ENCODE results near the gene RER1.
A peak's percentile ranks its signal among the peaks of the same experiment; 100 is the strongest.

Gene RER1

GRCh38 chr1:2377751-2378440, 13.7 kb upstream of the RER1 start:
- no peak for TF ChIP-seq CTCF (conservative IDR thresholded peaks at IDR 0.05; ENCODE audit: low read length)
- H3K4me3 ChIP-seq (ENCODE audit: low read length), result no peak overlapping the region
- DNase-seq (ENCODE audit: low read depth), result no peak

DNA sequence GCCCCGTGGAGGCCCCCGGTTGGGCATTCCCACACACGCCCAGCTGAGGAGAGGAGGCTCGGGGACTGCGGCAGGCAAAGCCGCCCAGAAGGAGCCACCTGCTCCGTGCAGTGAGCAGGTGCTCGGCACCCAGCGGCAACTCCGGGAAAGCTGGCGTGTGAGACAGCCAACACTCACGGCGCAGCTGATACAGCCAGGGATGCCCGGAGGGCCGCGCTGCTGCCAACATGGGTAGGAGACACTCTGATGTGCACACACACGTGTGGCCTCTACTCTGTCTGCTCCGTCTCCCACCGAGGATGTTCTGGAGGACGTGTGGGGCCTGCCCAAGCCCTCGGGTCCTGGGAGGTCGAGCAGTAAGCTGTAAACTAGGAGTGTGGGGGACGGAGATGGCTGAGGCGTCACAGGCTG, 13.2 kb upstream of the RER1 start:
- H3K4me3 ChIP-seq (ENCODE audit: low read length), result no peak overlapping the region
- TF ChIP-seq CTCF (conservative IDR thresholded peaks at IDR 0.05; ENCODE audit: low read length), result no peak
- no peak for DNase-seq (ENCODE audit: low read depth)

DNA sequence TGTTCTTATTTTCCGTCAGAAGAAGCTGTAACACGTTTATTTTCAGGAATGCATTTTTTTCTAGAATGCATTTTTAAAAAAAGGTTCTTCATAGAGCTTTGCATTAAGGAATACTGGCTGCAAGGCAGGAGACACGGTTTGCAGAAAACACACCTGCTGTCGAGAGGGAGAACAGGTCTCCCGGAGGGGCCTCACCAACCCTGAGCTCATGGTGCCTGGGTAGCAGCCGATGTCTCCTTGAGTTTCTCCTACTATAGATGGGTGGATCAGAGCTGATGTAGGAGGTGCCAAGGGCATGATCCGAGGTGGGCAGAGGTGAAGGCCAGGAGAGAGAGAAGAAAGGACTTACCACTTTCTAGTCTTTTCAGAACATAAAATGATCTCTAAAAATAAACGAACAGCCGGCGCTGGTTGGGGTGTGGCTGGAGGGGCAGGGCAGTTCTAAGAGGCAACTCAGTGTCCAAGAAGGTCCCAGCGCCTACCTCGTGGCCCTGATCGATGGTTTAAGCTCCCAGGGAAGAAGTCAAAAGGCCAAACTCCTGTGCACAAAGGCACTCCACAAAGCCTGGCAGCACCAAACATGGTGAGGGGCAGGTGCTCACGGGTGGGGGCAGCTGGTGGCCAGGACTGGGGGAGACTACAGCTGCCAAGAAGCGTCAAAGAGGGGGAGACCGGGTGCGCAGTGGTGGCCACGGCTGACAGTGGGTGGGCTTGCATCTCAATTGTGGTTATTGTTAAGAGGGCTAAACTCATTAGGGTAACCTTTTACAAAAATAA, 12.5 kb upstream of the RER1 start:
- H3K4me3 ChIP-seq (ENCODE audit: low read length), result no peak overlapping the region
- TF ChIP-seq CTCF (conservative IDR thresholded peaks at IDR 0.05; ENCODE audit: low read length), result no peak
- no peak for DNase-seq (ENCODE audit: low read depth)

DNA sequence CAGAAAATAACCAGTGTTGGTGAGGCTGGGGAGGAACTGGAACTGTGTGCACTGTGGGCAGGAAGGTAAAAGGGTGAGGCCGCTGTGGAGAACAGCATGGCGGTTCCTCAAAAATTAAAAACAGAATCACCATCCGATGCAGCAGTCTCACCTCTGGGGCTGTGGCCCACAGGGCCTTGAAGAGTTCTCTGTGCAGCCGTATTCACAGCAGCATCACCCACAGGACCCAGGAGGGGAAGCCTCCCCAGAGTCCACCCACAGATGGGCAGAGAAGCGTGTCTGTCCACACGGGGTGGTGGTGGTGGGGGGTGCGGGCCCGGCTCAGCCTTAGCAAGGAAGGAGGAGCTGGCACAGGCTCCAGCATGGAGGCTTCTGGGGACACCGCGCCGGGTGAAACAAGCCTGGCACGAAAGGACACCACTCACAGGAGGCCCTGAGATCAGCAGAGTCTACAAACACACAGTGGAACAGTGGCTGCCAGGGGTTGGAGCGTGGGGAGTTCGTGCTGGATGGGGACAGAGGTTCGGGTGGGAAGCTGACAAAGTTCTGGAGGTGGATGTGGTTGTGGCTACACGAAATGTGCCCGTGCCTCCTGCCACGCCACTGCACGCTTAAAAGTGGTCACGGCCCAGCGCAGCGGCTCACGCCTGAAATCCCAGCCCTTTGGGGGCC, 11.8 kb upstream of the RER1 start:
- no peak for TF ChIP-seq CTCF (conservative IDR thresholded peaks at IDR 0.05; ENCODE audit: low read length)
- no peak overlapping the region for H3K4me3 ChIP-seq (ENCODE audit: low read length)
- no peak for DNase-seq (ENCODE audit: low read depth)

DNA sequence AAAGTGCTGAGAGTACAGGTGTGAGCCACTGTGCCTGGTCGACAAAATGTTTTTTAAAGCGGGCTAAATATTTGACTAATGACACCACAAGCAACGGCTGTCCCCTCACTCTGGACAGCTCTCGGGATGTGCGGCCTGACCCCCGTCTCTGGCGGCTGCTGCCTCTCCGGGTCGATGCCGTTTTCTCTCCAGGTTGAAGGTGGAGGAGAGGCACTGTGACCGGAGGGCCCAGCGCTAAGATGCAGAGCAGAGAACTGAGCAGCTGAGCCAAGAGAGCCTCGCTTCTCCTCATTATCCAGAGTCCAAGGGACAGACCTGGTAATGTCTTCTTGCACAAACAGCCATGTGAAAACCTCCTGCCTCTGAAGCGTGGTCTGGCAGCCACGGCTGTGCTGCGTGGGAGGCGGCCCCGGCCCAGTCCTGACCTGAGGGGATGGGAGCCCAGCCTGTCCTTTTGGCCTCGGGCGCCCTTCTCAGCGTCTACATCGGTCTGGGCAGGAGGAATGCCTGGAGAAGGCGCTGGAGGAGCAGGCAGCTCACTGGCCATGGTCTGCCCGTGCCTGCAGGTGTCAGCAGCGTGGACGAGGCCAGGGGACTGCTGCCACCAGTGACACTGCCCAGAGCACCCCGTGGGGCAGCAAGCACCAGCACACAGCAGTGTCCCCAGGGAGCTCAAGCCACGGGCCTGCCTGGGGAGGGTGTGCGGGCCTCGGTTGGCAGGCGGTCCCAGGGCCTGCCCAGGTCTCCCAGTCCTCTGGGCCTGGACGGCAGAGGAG, 10.6 kb upstream of the RER1 start:
- TF ChIP-seq CTCF (conservative IDR thresholded peaks at IDR 0.05; ENCODE audit: low read length), result no peak
- no peak overlapping the region for H3K4me3 ChIP-seq (ENCODE audit: low read length)
- no peak for DNase-seq (ENCODE audit: low read depth)

DNA sequence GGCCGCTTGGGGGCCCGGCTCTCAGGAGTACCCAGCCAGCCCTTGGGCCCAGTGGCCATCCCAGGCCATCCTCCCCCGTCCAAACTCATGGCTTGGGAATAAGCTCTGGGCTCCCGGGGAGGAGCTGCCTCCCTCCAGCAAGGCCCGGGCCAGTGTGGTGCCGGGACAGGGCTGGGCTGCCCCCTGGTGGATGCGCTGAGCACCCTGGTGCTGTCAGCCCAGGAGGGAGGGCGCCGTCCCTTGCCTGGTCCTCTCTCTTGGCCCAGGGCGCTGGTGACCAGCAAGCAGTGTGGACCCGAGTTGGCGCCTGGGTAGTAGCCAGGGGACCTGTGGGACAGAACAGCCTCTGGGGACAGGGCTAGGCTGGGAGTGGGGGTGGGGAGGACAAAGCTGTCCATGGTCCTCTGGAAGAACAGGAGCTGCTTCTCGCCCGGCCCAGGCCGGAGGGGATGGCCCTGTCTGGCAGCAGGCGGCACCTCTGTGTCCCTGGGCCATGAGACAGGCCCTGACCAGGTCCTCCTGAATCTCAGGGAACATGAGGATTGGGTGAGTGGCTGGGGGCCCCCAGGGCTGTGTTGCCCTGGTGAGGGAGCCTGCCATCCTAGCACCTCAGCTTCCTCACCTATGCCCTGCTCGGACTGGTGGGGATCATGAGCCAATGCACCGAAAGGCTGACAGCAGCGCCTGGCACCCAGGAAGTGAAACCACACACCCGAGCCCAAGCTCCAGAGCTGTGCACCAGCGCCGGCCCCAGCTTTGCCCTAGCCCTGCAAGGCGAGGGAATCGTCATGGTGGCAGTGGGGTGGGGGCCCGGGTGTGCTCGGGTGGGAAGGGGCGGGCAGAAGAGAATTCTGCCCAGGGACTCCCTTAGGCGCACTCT, 9.7 kb upstream of the RER1 start:
- H3K4me3 ChIP-seq (ENCODE audit: low read length), result no peak overlapping the region
- peak; percentile 78 for DNase-seq (ENCODE audit: low read depth)
- peak; percentile 86 for TF ChIP-seq CTCF (conservative IDR thresholded peaks at IDR 0.05; ENCODE audit: low read length)
